Endothelial cell (in vitro differentiated cells): ENCODE results near the gene DGCR6. TPM values are rescaled to one million over a fixed set of nuclear protein-coding genes. Genes with fewer than 3 reads are reported as not detected.
"Not testable (repeated sequence)": the region's sequence is repeated elsewhere in the genome, so short reads cannot be mapped to it uniquely, and the experiment has no call there.

Source experiments
- DNase-seq: peaks from one replicate; pipeline ENCODE4 v3.0.0; 2021; ENCODE audit warnings: low spot score
- H3K27ac Mint-ChIP-seq: one replicate; pipeline ENCODE4 v1.8.0; 2021; ENCODE audit warnings: mixed read lengths, inconsistent platforms; ENCODE audit not compliant: unreplicated experiment
- H3K27me3 Mint-ChIP-seq: one replicate; pipeline ENCODE4 v1.8.0; 2021; ENCODE audit warnings: mild to moderate bottlenecking, moderate library complexity, mixed read lengths, inconsistent platforms; ENCODE audit not compliant: unreplicated experiment
- H3K36me3 Mint-ChIP-seq: one replicate; pipeline ENCODE4 v1.8.0; 2021; ENCODE audit warnings: mild to moderate bottlenecking, low read depth, mixed read lengths, inconsistent platforms; ENCODE audit not compliant: unreplicated experiment
- H3K4me1 Mint-ChIP-seq: one replicate; pipeline ENCODE4 v1.8.0; 2021; ENCODE audit warnings: mild to moderate bottlenecking, mixed read lengths, inconsistent platforms; ENCODE audit not compliant: unreplicated experiment
- H3K4me3 Mint-ChIP-seq: one replicate; pipeline ENCODE4 v1.8.0; 2021; ENCODE audit warnings: mild to moderate bottlenecking, mixed read lengths, inconsistent platforms; ENCODE audit not compliant: unreplicated experiment
- H3K9me3 Mint-ChIP-seq: one replicate; pipeline ENCODE4 v1.8.0; 2021; ENCODE audit warnings: mixed read lengths, inconsistent platforms; ENCODE audit not compliant: unreplicated experiment
- long read RNA-seq: library from polyadenylated mRNA; unstranded; transcript quantifications from one replicate; pipeline ENCODE4 v2.0.0, GENCODE V29; 2020; ENCODE audit not compliant: unreplicated experiment
- total RNA-seq: library from RNA; stranded (reverse); fragmentation: NEBNext Ultra II Directional; extraction: Animal tissue kit (Norgen Biotek cat#: 25700); gene quantifications from one replicate; pipeline ENCODE4 v1.2.1, GENCODE V29; 2021; ENCODE audit not compliant: unreplicated experiment
- TF ChIP-seq, protein P1 (sequence below): fragments of 200-600 bp; sonication (generic); IDR thresholded peaks from one replicate; pipeline ENCODE4 v1.5.0; 2021; ENCODE audit warnings: antibody characterized with exemption; ENCODE audit not compliant: unreplicated experiment

Gene DGCR6
- 1.1 TPM for total RNA-seq
- long read RNA-seq = 0 reads

DNA sequence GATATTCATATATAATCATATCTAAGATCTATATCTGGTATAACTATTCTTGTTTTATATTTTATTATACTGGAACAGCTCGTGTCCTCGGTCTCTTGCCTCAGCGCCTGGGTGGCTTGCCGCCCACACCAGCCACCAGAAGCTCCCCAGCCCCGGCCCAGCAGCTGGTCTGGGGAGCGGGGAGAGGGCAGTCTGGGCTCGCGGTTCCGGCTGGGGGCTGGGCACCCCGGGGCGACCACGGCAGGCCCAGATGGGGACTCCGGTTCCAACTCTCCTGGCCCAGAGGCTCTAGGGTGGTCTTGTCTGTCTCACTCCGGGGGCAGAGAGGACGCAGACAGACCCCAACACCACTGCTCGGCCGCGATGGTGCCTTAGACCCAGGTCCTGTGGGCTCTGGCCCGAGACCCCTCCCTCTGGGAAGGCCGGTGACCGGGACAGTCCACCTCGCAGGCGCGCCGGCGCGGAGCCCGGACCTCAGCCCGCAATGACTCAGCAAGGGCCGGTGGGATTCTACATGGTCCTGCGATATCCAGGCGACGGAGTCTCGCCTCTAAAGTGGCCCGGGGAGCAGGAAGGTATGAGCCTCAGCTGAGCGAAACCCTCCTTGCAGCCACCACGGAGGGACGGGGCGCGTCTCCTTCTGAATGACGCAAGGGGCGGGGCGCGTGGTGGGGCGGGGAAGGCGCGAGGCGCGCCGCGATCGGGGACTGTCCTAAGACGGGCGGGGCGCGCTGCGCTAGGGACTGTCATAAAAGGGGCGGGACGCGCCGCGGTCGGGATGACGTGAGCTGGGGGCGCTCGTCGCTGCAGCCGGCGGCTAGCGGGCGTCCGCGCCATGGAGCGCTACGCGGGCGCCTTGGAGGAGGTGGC, at the start of gene DGCR6:
TSS of gene DGCR6 (plus strand) at position 781 of the 870 bp plus-strand sequence. CDS start at position 836, 55 bp downstream.
- TF ChIP-seq, protein P1, sequence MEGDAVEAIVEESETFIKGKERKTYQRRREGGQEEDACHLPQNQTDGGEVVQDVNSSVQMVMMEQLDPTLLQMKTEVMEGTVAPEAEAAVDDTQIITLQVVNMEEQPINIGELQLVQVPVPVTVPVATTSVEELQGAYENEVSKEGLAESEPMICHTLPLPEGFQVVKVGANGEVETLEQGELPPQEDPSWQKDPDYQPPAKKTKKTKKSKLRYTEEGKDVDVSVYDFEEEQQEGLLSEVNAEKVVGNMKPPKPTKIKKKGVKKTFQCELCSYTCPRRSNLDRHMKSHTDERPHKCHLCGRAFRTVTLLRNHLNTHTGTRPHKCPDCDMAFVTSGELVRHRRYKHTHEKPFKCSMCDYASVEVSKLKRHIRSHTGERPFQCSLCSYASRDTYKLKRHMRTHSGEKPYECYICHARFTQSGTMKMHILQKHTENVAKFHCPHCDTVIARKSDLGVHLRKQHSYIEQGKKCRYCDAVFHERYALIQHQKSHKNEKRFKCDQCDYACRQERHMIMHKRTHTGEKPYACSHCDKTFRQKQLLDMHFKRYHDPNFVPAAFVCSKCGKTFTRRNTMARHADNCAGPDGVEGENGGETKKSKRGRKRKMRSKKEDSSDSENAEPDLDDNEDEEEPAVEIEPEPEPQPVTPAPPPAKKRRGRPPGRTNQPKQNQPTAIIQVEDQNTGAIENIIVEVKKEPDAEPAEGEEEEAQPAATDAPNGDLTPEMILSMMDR = no peak
- H3K4me3 Mint-ChIP-seq = no peak within 1 kb of the TSS
- no peaks in the 10 kb centered on the region for H3K36me3 Mint-ChIP-seq
- H3K4me1 Mint-ChIP-seq = no peaks in the 10 kb centered on the region
- no peaks in the 10 kb centered on the region for H3K27me3 Mint-ChIP-seq
- H3K9me3 Mint-ChIP-seq = no peaks in the 10 kb centered on the region
- no peak for DNase-seq
- no peak within 1 kb of the TSS for H3K27ac Mint-ChIP-seq

DNA sequence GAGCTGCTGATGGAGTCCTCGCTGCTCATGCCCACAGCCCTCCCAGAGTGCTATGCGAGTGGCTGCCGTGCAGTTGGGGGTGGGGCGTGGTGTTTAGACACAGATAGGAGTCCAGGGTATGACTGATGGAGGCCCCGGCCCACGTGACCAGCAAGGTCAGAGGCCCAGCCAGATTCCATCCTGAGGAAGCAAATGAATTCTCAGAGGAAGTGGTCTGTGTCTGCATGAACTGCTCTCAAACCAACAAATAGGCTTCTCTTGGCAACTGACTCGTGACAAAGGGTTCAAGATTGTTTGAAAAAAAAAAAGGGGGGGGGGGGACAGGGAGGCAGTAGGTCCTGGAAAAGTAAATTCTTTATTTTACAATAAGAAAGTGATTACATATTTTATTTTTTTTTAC, 46.8 kb upstream of the DGCR6 start:
- H3K27ac Mint-ChIP-seq, H3K36me3 Mint-ChIP-seq, H3K4me1 Mint-ChIP-seq, H3K27me3 Mint-ChIP-seq, DNase-seq, H3K4me3 Mint-ChIP-seq, H3K9me3 Mint-ChIP-seq: not testable (repeated sequence)

DNA sequence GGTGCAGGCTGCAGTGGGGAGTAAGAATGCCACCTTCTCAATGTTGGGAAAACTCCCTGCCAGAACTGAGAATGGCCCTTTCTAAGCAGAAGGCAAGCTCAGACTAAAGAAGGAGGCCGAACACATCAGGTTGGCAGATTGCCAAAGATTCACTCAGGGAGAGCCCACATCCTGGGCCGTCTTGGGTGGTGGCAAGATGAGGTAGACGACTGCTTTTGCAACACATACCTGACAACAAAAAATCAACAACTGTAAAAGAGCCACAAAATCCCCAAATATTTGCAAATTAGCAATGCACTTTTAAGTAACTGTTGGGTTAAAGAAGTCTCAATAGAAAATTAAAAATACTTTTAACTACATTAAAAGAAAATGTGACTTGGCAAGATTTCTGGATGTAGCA, 24.9 kb upstream of the DGCR6 start:
- H3K4me1 Mint-ChIP-seq, H3K36me3 Mint-ChIP-seq, H3K27me3 Mint-ChIP-seq, H3K9me3 Mint-ChIP-seq, DNase-seq, H3K27ac Mint-ChIP-seq, H3K4me3 Mint-ChIP-seq: not testable (repeated sequence)

DNA sequence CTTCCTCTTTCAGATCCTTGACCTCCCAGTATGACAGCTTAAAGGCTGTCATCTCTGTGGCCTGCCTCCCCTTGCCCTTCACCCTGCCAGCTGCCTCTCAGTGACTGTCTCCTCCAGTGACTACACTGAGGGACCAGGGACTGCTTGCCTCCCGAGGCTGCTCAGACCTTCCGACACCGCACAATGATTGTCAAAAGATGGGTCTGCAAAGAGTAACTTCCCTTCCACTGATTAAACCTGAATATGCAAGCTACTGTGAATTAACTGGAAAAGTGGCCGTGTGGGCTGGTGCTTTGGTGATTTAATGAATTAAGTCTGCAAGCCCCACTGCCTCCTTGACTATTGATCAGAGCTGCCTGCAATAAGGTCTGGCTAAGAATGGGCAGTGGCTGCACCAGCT, 21.7 kb upstream of the DGCR6 start:
- not testable (repeated sequence) for H3K4me3 Mint-ChIP-seq, H3K4me1 Mint-ChIP-seq, H3K36me3 Mint-ChIP-seq, H3K27me3 Mint-ChIP-seq, H3K9me3 Mint-ChIP-seq, H3K27ac Mint-ChIP-seq, DNase-seq

DNA sequence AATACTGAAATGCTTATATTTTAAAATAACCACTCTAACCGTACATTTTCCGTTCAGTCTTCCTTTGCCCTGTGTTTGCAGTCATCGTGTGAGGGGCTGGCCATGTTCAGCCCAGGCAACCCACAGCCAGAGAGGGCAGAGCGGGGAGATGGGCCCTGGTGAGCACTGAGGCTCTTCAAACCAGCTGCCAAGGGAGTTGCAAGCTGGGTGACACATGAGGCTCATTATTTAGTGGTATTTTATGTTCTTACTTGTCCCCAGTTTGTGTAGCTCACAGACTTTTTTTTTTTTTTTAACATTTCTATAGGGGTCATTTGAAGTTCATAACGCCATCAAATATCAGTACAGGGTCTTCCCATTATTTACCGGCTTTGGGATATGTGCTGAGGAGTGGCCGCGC, 18.0 kb upstream of the DGCR6 start:
- Mint-ChIP-seq H3K9me3 (peaks cover 5% of the 10 kb centered on the region), H3K27ac (no peak overlapping the region), H3K36me3 (no peaks in the 10 kb centered on the region), H3K4me1 (no peaks in the 10 kb centered on the region), H3K4me3 (no peak overlapping the region), H3K27me3 (no peaks in the 10 kb centered on the region)
- TF ChIP-seq, protein P1 = no peak
- DNase-seq = no peak

DNA sequence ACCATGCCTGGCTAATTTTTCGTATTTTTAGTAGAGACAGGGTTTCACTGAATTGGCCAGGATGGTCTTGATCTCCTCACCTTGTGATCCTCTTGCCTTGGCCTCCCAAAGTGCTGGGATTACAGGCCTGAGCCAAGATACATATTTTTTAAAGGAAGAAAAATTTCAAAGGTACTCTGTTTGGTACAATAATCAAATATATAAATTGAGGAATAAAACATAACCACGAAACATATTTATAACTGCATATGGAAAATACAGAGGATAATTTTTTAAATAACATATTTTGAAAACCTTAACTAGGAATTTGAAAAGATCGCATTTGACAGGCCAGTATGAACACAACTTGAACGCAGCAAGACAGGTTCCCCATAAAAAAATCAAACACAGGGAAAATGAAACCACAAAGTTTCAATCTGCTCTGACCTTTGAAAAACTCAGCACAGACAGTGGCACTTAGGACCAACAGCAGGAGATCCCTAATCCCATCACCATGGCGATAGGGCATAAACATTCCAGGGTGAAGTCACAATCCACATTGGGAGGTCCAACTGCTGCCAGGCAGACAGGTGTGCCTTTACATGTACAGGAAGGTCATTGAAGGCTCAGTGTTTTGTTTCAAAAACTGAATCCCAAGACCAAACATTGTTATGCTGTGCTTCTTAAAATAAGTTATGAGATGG, 15.5 kb upstream of the DGCR6 start:
- not testable (repeated sequence) for H3K9me3 Mint-ChIP-seq, H3K4me1 Mint-ChIP-seq, H3K4me3 Mint-ChIP-seq, DNase-seq, H3K36me3 Mint-ChIP-seq, H3K27ac Mint-ChIP-seq, H3K27me3 Mint-ChIP-seq

DNA sequence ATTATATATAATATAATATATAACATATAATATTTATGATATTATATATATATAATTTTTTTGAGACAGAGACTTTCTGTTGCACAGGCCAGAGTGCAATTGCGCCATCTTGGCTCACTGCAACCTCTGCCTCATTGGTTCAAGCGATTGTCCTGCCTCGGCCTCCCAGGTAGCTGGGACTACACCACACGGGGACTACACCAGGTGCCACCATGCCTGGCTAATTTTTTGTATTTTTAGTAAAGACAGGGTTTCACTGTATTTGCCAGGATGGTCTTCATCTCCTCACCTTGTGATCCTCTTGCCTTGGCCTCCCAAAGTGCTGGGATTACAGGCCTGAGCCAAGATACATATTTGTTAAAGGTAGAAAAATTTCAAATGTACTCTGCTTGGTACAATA, 12.3 kb upstream of the DGCR6 start:
- H3K4me3 Mint-ChIP-seq, H3K36me3 Mint-ChIP-seq, H3K9me3 Mint-ChIP-seq, H3K27me3 Mint-ChIP-seq, H3K4me1 Mint-ChIP-seq, DNase-seq, H3K27ac Mint-ChIP-seq: not testable (repeated sequence)

DNA sequence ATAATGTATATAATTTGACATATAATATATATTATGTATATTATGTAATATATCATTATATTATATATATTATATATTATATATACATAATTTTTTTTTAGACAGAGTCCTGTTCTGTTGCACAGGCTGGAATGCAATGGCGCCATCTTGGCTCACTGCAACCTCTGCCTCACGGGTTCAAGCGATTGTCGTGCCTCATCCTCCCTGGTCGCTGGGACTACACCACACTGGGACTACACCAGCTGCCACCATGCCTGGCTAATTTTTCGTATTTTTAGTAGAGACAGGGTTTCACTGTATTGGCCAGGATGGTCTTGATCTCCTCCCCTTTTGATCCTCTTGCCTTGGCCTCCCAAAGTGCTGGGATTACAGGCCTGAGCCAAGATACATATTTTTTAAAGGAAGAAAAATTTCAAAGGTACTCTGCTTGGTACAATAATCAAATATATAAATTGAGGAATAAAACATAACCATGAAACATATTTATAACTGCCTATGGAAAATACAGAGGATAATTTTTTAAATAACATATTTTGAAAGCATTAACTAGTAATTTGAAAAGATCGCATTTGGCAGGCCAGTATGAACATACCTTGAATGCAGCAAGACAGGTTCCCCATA, 10.0 kb upstream of the DGCR6 start:
- not testable (repeated sequence) for H3K9me3 Mint-ChIP-seq, H3K27me3 Mint-ChIP-seq, H3K4me1 Mint-ChIP-seq, DNase-seq, H3K4me3 Mint-ChIP-seq, H3K27ac Mint-ChIP-seq, H3K36me3 Mint-ChIP-seq

DNA sequence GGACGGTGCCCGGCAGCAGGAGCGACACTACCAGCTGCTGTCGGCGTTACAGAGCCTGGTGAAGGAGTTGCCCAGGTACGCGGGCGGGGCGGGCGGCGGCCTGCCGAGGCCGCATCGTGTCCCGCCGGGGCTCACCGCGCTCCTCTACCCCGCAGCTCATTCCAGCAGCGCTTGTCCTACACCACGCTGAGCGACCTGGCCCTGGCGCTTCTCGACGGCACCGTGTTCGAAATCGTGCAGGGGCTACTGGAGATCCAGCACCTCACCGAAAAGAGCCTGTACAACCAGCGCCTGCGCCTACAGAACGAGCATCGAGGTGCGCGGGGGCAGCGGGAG, 258 bp downstream of the DGCR6 start:
- H3K4me1 Mint-ChIP-seq, H3K9me3 Mint-ChIP-seq, H3K4me3 Mint-ChIP-seq, H3K27ac Mint-ChIP-seq, H3K27me3 Mint-ChIP-seq, DNase-seq, H3K36me3 Mint-ChIP-seq: not testable (repeated sequence)
